ENCODE results near the gene ARHGAP24.

ARHGAP24 gene

GRCh38 chr4:85520765-85521749 lies 46.1 kb downstream of the ARHGAP24 start:
- no peak for DNase-seq

DNA sequence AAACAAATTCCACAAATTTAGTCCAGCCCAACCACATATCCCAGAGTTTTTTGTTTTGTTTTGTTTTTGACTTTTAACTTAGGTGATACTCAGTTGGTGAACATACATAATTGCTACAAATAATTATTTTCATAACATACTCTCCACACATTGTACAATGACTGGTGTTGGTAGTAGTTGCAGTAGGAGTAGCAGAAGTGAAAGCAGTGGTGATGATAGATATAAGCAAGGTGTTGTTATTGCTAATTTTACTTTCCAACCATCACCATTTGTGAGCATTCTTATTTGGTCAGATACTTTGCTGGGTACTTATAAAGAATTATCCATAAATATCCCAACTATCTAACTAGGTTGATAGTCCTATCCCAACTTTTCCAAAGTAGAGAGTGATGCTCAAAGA lies 47.3 kb downstream of the ARHGAP24 start:
- no peak for DNase-seq

GRCh38 chr4:85522836-85523235 lies 47.9 kb downstream of the ARHGAP24 start:
- no peak for DNase-seq

DNA sequence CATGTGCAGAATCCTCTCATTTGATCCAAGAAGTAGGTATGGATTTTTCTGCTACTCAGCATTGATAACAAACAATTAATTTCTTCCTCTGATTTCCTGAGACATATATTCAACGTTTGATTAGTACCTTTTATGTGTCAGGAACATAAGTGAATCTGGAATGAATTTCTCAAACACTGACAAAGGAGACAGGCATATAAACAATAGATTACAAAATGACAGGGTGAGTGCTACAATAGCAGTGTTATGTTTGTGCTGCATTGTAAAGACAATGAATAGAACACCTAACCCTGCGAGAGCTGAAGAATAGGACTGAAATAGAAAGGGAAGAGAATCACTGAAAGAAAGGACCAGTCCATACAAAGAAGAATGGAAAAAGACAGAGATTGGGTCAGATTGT lies 52.9 kb downstream of the ARHGAP24 start:
- DNase-seq, result no peak

- DNase-seq, result no peak
Measured at GRCh38 chr4:85531560-85532341, 56.8 kb downstream of the ARHGAP24 start.

GRCh38 chr4:85534120-85534519 lies 59.2 kb downstream of the ARHGAP24 start:
- DNase-seq, result no peak

DNA sequence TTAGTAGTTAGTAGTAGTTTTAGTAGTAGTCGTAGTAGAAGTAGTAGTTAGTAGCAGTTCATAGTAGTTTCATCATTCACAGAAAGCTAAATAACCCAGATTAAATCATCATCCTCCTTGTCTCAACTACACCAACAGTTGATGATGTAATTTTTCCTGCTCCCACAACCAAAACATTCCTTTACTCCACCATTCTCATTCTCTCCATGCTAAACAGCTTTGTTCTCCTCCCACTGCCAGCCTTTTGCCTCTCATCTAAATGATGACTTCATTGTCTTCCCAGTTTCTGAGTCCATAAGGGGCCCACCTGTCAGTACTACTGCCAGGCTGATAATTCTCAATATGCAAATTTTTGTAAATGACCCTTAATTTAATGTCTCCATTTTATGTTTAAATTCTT lies 68.9 kb downstream of the ARHGAP24 start:
- DNase-seq, result no peak

GRCh38 chr4:85544751-85545150 lies 69.8 kb downstream of the ARHGAP24 start:
- no peak for DNase-seq

DNA sequence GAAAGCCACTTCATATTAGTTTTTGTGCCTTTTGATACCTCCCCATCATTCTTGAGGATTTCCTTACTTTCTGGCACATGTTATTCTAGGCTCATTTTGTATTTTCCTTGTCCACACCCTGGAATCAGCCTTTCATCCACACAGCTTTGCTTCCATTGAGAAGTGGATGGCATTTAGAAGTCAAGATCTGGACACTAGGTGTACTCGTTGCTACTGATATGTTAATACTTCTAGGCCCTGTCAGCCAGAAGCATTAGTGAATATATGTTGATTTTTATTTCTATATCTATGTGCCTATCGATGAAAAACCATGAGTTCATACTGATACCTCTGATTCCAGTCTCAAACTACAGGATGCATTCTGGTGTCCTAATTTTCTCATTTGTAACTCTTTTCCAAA lies 73.2 kb downstream of the ARHGAP24 start:
- no peak for DNase-seq

DNA sequence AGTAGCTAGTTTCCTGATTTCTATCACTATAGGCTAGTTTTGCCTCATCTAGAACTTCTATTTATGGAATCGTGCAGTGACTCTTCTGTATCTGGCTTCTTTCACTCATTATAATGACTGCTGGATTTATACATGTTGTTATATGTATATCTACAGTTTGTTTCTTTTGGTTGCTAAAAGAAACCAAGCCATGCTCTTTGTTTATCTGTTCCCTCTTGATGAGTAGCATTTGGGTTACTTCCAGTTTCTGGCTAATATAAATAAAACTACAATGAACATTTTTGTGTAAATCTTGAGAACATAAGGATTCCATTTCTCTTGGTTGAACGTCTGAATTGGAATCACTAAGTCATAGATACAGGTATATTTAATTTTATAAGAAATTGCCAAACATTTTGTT lies 73.9 kb downstream of the ARHGAP24 start:
- DNase-seq, result no peak

DNA sequence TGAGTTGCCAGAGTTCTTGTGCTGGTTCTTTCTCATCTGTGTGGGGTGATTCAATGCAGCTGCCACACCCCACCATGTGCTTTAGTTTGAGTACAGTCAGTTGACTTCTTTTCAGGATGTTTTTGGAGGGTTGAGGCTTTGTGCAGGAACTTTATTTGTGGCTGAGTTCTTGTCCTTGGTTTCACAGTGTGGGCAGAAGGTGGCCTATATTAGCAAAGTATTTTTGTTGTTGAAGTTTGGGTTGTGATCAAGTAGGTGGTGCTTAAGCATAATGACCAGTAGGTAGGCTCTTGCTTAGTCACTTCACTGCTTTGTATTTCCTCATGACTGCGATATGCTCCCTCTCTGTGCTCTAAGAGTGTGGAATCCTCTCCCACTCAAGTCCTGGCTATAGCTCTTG lies 80.3 kb downstream of the ARHGAP24 start:
- no peak for DNase-seq

GRCh38 chr4:85556283-85556682 lies 81.3 kb downstream of the ARHGAP24 start:
- no peak for DNase-seq

DNA sequence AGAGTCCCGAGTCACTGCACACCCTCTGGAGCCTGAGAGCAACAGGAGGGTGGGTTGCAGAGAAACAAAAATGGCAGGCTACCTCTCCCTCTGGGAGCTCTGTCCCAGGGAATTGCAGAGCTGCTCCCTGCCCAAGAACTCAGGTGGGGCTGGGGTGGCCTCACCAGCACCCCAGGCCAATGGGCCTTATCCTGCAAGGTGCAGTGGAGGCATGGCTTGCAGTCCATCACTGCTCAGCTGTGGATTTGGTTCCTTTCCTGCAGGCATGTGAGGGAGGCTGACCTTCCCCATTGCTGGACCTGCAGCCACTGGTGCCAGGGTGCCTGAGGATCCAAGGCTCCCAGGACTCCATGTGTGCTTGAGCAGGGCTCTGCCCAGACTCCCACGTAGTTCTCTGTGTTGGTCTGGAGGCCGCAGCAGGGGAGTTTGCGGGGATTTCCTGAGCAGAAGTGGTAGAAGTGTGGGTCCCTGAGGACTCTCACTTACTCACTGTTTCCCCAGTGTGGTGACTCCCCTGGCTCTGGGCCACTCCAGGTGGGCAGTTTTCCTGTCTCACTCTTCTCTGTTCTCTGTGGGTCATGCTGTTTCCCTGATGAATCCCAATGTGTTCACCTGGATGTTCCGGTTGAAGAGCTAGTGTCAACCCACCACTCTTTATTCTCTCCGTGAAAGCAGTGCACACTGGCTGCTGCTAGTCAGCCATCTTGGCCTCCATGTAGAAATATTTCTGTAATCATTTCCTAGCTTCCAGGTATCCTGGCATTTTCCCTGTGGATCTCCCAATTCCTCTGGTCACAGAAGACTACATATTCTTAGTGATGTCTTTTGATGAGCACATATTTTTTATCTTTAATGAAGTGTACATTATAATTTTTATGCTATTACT lies 82.3 kb downstream of the ARHGAP24 start:
- DNase-seq, result no peak

DNA sequence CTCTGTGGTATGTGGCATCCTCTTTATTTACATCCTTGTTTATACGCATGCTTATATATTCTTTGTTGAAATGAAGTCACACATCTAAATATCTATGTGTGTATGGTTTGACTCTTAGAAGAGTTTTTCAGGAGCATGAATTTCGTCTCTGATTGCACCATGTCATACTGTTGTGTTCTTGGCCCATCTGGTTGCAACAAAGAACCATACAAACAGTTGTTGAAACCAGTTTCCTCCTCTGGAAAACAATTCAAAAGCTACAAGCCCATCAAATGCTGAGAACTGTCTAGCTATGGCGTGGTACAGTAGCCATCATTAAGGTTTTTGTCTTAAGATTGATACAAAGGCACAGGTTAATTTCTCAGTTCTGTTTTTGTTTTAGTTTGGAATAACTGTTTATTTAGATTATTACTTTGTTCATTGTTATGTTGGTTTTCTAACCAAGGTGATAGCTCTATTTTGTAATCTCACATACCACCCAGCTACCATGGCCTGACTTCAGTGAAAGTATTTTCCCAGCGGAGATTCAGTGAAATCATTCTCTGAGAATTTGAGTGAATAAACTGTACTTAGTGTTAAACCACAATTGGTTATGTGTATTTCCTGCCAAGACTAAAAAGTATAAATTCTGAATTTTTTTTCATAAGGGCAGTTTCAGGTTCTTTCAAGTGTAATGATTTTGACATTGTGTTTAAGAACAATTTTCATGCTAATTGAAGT lies 91.0 kb downstream of the ARHGAP24 start:
- no peak for DNase-seq

DNA sequence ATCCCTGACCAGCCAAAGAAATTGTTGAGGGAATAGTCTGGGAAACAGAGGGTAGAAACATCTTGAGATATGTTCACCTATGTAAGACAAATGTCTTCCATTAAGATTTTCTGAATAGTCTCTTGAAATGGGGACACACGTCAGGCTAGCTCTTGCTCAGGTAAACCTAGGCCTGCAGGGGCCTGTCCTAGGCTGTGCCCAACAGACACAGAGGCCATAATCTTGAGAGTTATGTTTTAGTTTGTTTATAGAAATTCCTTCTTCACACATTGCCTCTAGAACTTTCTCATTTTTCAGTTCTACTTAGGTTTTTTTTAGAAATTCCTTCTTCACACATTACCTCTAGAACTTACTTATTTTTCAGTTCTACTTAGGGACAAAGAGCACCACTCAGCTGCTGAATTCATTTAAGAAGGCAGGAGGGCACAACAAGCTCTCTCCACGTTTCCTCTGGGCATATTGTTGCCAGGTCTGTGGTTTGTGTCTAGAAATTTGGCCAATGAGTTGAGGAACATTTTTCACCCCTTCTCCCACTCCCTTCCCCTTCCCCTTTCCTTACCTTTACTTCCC lies 94.9 kb downstream of the ARHGAP24 start:
- no peak for DNase-seq

DNA sequence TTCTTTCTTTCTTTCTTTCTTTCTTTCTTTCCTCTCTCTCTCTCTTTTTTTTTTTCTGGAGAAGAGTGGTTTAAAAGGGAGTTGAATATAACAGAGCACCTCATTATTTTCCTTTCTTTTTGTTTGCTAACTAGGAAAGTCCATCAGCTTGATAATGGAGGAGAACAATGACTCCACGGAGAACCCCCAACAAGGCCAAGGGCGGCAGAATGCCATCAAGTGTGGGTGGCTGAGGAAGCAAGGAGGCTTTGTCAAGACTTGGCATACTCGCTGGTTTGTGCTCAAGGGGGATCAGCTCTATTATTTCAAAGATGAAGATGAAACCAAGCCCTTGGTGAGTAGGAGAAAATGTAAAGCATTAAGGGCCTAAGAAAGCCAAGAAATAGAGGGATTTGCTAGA lies 95.4 kb downstream of the ARHGAP24 start:
- no peak for DNase-seq

- DNase-seq, result no peak
Measured at GRCh38 chr4:85571008-85571407, 96.1 kb downstream of the ARHGAP24 start.

DNA sequence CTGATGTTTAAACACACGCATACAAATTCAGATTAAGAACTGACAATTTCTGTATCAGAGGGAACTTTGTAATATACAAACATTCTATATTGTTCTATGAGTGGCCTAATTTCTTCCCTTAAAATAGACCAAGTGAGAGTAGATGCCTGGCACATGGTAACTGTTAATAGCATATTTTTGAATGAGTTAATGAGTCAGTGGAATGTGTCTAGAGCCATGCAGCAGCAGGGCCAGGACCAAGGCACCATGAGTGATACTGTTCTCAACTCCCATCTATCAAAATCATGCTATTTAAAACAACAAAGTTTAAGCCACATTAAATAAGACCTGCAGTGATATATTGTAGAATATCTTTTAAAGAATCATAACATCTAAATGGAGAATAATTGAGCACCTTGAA lies 98.3 kb downstream of the ARHGAP24 start:
- no peak for DNase-seq

GRCh38 chr4:85577307-85577706 lies 102.4 kb downstream of the ARHGAP24 start:
- no peak for DNase-seq

- DNase-seq, result no peak
Measured at GRCh38 chr4:85579942-85580341, 105.0 kb downstream of the ARHGAP24 start.

GRCh38 chr4:85580489-85580888 lies 105.5 kb downstream of the ARHGAP24 start:
- DNase-seq, result no peak

DNA sequence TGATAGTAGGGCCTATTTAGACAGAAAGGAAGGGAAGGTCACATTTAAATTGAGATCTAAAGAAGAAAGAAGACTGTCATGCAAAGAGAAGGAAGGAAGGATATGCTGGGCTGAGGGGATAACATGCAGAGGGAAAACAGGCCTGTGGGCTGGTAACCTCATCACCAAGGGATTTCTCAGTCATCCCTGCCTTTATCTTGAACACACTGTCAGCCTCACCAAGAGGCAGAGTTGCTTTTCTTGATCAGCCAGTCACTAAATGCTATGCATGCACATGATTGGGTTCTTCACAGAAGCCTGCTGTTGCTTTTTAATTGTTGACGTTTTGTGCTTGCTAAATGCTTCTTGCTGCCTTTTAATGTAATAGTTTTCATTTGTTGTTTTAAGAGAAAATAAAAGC lies 113.0 kb downstream of the ARHGAP24 start:
- DNase-seq, result no peak

All from effector CD8-positive, alpha-beta T cell (primary cell).